Upper lobe of left lung (tissue), 4 donors: Measurements from ENCODE around the gene PLPPR3.

Experiments used
- CTCF ChIP-seq, 6 experiments: fragments of 450-650 bp in 4 of 6; fragments of 200-600 bp in 2 of 6; sonication (generic) in 2 of 6; IDR thresholded peaks; one replicate each; pipeline ENCODE4 v1.5.1; 2016 to 2019; ENCODE audit warnings: antibody characterized with exemption in 6 of 6
- EP300 ChIP-seq, 4 donors: sonication (generic); formaldehyde crosslinking; IDR thresholded peaks; one replicate each; pipeline ENCODE4 v1.5.1; 2017; ENCODE audit warnings: antibody characterized with exemption in 4 of 4, control low read depth in 2 of 4
- POLR2A ChIP-seq, 4 donors: fragments of 450-650 bp; IDR thresholded peaks; one replicate each; pipeline ENCODE4 v1.5.1; 2016 to 2017; ENCODE audit warnings: antibody characterized with exemption in 4 of 4, mild to moderate bottlenecking in 2 of 4

DNA sequence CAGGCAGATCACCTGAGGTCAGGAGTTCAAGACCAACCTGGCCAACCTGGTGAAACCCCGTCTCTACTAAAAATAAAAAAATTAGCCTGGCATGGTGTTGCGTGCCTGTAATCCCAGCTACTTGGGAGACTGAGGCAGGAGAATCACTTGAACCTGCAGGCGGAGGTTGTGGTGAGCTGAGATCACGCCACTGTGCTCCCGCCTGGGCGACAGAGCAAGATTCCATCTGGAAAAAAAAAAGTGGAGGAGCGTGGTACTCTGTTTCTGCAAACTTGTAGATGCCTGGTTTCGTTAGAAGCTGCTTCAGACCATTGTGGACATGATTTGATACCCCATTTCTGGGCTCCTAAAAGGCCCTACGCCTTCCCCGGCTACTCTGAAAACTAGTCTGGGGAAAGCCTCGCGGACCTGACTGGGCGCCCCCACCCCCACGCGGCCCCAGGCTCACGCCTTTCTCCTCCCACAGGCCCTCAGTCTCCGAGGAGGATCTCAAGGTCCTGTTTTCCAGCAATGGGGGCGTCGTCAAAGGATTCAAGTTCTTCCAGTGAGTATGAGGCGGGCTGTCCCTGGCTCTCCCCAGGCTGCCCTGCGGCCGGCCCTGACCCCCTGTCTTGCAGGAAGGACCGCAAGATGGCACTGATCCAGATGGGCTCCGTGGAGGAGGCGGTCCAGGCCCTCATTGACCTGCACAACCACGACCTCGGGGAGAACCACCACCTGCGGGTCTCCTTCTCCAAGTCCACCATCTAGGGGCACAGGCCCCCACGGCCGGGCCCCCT is 11.5 kb downstream of the PLPPR3 start:
- no peak for TF ChIP-seq CTCF (IDR thresholded peaks at IDR 0.05)
- no peak for TF ChIP-seq EP300 (IDR thresholded peaks at IDR 0.05)
- no peak for TF ChIP-seq POLR2A (IDR thresholded peaks at IDR 0.05)
